Thyroid gland (tissue), 4 donors: ENCODE data around the gene DCDC2.

Experiments used
- CTCF ChIP-seq, 6 experiments: fragments of 200-600 bp in 3 of 6; fragments of 450-650 bp in 3 of 6; sonication (generic) in 3 of 6; IDR thresholded peaks; one replicate each; pipeline ENCODE4 v1.5.1; 2016 to 2019; ENCODE audit warnings: antibody characterized with exemption in 6 of 6, mild to moderate bottlenecking in 2 of 6, inconsistent platforms in 1 of 6, moderate library complexity in 1 of 6
- POLR2A ChIP-seq, 2 donors: fragments of 450-650 bp; IDR thresholded peaks; one replicate each; pipeline ENCODE4 v1.6.1; 2017; ENCODE audit warnings: antibody characterized with exemption in 2 of 2, mild to moderate bottlenecking in 2 of 2, moderate library complexity in 1 of 2

- no peak for TF ChIP-seq CTCF (IDR thresholded peaks at IDR 0.05)
- TF ChIP-seq POLR2A (IDR thresholded peaks at IDR 0.05) = no peak
Observed at GRCh38 chr6:24329451-24329850, 28.4 kb downstream of the DCDC2 start.
